ENCODE results near the gene RASSF4. TPM values are rescaled to one million over a fixed set of nuclear protein-coding genes. Genes with fewer than 3 reads are reported as not detected.
"Not testable (repeated sequence)": the region's sequence is repeated elsewhere in the genome, so short reads cannot be mapped to it uniquely, and the experiment has no call there.

Gene RASSF4
- total RNA-seq, 1 donor from 2014 or later, result 2.0 TPM

DNA sequence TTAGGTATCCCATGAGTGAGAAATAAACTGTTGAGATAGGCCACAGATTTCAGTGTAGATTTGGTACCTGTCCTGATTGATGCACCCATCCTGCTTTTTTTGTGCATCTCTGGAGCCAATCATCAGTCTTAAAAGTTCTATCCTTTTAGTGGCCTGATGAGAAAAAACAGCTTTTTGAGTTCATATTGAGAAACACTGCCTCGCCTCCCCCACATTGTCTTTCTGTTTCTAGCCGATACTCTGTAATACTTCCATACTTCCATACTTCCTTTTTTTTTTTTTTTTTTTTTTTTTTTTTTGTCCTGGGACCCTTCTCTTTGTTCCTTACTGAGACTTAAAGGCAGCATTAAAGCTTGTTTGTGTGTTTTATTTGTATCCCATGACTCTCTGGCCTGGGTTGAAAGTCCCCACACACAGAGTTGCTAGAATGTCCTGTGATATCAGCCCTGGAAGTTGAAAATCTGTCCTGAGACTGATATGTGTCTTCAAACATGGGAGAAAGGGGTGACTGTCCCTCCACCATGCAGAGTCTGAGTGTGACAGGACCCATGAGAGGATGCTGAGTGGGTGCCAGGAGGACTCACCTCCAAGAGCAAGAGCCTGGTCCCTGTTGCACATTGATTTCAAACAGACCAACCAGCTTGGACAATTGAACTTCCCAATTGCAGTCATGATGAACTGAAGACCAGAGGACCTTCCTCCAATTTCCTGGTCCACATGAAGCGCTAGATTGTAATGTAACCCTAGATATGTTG is 46.9 kb downstream of the RASSF4 start:
- TF ChIP-seq, protein P1, sequence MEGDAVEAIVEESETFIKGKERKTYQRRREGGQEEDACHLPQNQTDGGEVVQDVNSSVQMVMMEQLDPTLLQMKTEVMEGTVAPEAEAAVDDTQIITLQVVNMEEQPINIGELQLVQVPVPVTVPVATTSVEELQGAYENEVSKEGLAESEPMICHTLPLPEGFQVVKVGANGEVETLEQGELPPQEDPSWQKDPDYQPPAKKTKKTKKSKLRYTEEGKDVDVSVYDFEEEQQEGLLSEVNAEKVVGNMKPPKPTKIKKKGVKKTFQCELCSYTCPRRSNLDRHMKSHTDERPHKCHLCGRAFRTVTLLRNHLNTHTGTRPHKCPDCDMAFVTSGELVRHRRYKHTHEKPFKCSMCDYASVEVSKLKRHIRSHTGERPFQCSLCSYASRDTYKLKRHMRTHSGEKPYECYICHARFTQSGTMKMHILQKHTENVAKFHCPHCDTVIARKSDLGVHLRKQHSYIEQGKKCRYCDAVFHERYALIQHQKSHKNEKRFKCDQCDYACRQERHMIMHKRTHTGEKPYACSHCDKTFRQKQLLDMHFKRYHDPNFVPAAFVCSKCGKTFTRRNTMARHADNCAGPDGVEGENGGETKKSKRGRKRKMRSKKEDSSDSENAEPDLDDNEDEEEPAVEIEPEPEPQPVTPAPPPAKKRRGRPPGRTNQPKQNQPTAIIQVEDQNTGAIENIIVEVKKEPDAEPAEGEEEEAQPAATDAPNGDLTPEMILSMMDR (IDR thresholded peaks at IDR 0.05), result no peak
- POLR2A ChIA-PET, result no interaction called here
- H3K4me3 Mint-ChIP-seq, result no peak overlapping the region
- CTCF ChIA-PET, result interaction anchor here (1.4 kb wide), 1 partner anchor 74 kb away, joined by 4 read pairs; no protein-coding TSS in a partner anchor
- peaks cover 34% of the 10 kb centered on the region for H3K36me3 Mint-ChIP-seq (ENCODE audit: low read depth)
- intact Hi-C loops (cut with micrococcal nuclease), result loop anchor here (5.0 kb wide), 1 partner anchor 231 kb away; no protein-coding TSS in a partner anchor
- H3K27ac Mint-ChIP-seq, result no peak overlapping the region
- DNase-seq (no peak), ATAC-seq (ENCODE audit: low read depth) (no peak)
- no peaks in the 10 kb centered on the region for H3K27me3 Mint-ChIP-seq
- H3K9me3 Mint-ChIP-seq, result peaks cover 7% of the 10 kb centered on the region
- H3K4me1 Mint-ChIP-seq, result peaks cover 13% of the 10 kb centered on the region

DNA sequence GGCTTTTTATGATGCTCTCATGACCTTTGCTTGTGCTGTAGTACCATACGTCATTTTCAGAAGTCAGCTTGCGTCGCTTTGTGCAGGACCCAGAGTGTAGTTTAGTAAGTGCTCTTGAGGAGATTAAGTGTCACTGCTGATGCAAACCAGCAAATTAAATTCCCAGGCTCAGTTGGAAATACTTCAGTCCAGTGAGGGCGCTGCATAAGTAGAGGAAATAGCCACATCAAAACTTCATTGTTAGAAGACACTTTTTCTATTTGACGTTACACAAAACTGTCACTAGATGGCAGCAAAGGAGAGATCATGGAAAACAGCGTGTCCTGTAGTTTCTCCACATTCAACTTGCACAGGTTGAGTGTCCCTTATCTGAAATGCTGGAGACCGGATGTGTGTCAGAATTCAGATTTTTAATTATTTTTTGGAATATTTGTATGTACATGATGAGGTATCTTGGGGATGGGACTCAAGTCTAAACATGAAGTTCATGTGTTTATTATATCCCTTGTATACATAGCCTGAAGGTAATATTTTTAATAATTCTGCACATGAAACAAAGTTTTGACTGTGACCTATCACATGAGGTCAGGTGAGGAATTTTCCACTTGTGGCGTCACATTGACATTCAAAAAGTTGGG is 49.0 kb downstream of the RASSF4 start:
- ATAC-seq (ENCODE audit: low read depth), result peak; percentile 68
- intact Hi-C loops (cut with micrococcal nuclease), result loop anchor here (5.0 kb wide), 1 partner anchor 229 kb away; no protein-coding TSS in a partner anchor
- Mint-ChIP-seq H3K27me3 (peaks cover 3% of the 10 kb centered on the region), H3K4me1 (no peaks in the 10 kb centered on the region), H3K9me3 (peaks cover 2% of the 10 kb centered on the region), H3K27ac (no peak overlapping the region), H3K4me3 (no peak overlapping the region), H3K36me3 (ENCODE audit: low read depth) (peaks cover 20% of the 10 kb centered on the region)
- ChIA-PET CTCF (interaction anchor here (1.4 kb wide), 1 partner anchor 242 kb away, joined by 3 read pairs; no protein-coding TSS in a partner anchor), POLR2A (no interaction called here)
- DNase-seq, result no peak
- TF ChIP-seq, protein P1 (IDR thresholded peaks at IDR 0.05), result peak; percentile 61

DNA sequence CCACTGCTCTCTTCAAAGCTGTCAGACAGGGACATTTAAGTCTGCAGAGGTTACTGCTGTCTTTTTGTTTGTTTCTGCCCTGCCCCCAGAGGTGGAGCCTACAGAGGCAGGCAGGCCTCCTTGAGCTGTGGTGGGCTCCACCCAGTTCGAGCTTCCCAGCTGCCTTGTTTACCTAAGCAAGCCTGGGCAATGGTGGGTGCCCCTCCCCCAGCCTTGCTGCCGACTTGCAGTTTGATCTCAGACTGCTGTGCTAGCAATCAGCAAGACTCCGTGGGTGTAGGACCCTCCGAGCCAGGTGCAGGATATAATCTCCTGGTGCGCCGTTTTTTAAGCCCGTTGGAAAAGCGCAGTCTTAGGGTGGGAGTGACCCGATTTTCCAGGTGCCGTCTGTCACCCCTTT is 55.0 kb downstream of the RASSF4 start:
- H3K9me3 Mint-ChIP-seq; intact Hi-C loops (cut with micrococcal nuclease); H3K36me3 Mint-ChIP-seq (ENCODE audit: low read depth); POLR2A ChIA-PET; H3K4me3 Mint-ChIP-seq; H3K27me3 Mint-ChIP-seq; H3K4me1 Mint-ChIP-seq; H3K27ac Mint-ChIP-seq; ATAC-seq (ENCODE audit: low read depth); DNase-seq; CTCF ChIA-PET: not testable (repeated sequence)

DNA sequence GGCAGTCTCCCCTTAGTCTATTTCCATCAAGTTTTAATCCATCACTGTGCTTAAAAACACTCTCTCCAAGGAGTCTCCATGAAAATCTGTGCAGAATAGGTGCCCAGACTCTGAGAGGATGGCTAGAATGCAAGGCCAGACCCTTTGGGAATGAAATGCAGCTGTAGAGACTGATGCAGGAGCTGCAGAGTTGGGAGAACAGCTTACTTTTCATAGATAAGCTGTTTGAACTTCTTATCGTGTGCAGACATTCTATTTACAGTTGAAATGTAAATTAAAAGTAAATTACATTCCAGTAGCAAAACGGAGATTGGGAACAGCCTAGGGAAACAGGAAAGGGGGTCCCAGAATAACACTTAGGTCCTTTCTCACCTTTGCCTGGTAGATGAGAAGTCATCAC is 56.0 kb downstream of the RASSF4 start:
- ATAC-seq (ENCODE audit: low read depth) (no peak), DNase-seq (no peak)
- H3K36me3 Mint-ChIP-seq (ENCODE audit: low read depth), result no peaks in the 10 kb centered on the region
- no peak overlapping the region for H3K4me3 Mint-ChIP-seq
- CTCF ChIA-PET, result no interaction called here
- TF ChIP-seq, protein P1 (IDR thresholded peaks at IDR 0.05), result no peak
- no peaks in the 10 kb centered on the region for H3K9me3 Mint-ChIP-seq
- intact Hi-C loops (cut with micrococcal nuclease), result no loop called here
- POLR2A ChIA-PET, result no interaction called here
- H3K27me3 Mint-ChIP-seq, result peaks cover 5% of the 10 kb centered on the region
- H3K27ac Mint-ChIP-seq, result no peak overlapping the region
- no peaks in the 10 kb centered on the region for H3K4me1 Mint-ChIP-seq

DNA sequence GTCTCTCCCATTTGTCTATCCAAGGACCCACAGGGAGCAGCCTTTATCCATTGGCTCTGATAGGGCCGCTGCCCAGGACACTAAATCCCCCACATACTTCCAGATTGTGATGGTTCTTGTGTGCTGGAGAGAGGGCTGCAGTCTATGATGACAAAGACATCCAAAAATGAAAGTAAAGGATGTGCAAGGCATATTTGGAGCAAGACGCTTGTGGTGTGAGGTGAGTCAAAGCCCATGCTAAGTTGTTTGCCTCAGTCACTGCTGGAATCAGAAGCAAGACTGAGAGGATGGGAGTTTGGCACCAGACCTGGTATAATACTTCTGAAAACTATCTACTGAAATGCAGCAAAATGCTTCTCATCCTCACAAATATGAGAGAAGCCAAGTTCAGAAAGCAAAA is 63.8 kb downstream of the RASSF4 start:
- ChIA-PET POLR2A (no interaction called here), CTCF (no interaction called here)
- TF ChIP-seq, protein P1 (IDR thresholded peaks at IDR 0.05), result no peak
- DNase-seq (no peak), ATAC-seq (ENCODE audit: low read depth) (no peak)
- Mint-ChIP-seq H3K36me3 (ENCODE audit: low read depth) (no peaks in the 10 kb centered on the region), H3K27ac (no peak overlapping the region), H3K9me3 (peaks cover 10% of the 10 kb centered on the region), H3K4me3 (no peak overlapping the region), H3K27me3 (peaks cover 4% of the 10 kb centered on the region), H3K4me1 (no peaks in the 10 kb centered on the region)
- intact Hi-C loops (cut with micrococcal nuclease), result no loop called here

Data from activated B cell treated with CpG ODN at 0.5 μM for 24 hours (primary cell).